Peyer's patch (tissue), 4 donors: Measurements from ENCODE around the gene SCN5A.

Source experiments
- POLR2A ChIP-seq, 2 donors: fragments of 450-650 bp; IDR thresholded peaks; one replicate each; pipeline ENCODE4 v1.5.1; 2017; ENCODE audit warnings: antibody characterized with exemption in 2 of 2, mild to moderate bottlenecking in 2 of 2, moderate library complexity in 2 of 2
- TF ChIP-seq, protein P1 (sequence below), 6 experiments: fragments of 450-650 bp in 4 of 6; fragments of 200-600 bp in 2 of 6; sonication (generic) in 1 of 6; IDR thresholded peaks; one replicate each; pipeline ENCODE4 v1.5.1; 2017 to 2019; ENCODE audit warnings: antibody characterized with exemption in 6 of 6, mild to moderate bottlenecking in 3 of 6, moderate library complexity in 1 of 6

GRCh38 chr3:38554127-38554827 is 95.2 kb downstream of the SCN5A start:
- TF ChIP-seq POLR2A (IDR thresholded peaks at IDR 0.05), result no peak
- TF ChIP-seq, protein P1, sequence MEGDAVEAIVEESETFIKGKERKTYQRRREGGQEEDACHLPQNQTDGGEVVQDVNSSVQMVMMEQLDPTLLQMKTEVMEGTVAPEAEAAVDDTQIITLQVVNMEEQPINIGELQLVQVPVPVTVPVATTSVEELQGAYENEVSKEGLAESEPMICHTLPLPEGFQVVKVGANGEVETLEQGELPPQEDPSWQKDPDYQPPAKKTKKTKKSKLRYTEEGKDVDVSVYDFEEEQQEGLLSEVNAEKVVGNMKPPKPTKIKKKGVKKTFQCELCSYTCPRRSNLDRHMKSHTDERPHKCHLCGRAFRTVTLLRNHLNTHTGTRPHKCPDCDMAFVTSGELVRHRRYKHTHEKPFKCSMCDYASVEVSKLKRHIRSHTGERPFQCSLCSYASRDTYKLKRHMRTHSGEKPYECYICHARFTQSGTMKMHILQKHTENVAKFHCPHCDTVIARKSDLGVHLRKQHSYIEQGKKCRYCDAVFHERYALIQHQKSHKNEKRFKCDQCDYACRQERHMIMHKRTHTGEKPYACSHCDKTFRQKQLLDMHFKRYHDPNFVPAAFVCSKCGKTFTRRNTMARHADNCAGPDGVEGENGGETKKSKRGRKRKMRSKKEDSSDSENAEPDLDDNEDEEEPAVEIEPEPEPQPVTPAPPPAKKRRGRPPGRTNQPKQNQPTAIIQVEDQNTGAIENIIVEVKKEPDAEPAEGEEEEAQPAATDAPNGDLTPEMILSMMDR (IDR thresholded peaks at IDR 0.05), result no peak
